Mesenchymal stem cell (in vitro differentiated cells and primary cell): ENCODE results near the gene FBXL7.
A peak's percentile ranks its signal among the peaks of the same experiment; 100 is the strongest.

Source experiments
- DNase-seq: peaks from one replicate; pipeline ENCODE4 v3.0.0-alpha.2; 2013
- H2AFZ ChIP-seq: one replicate; pipeline ENCODE4 v1.6.1; 2013; ENCODE audit warnings: low read depth, mild to moderate bottlenecking, control low read depth, inconsistent platforms, low read length, moderate library complexity
- H2AK5ac ChIP-seq: 2 replicates; pipeline ENCODE4 v1.6.1; 2013; ENCODE audit warnings: low read length, moderate library complexity, mild to moderate bottlenecking, inconsistent platforms; ENCODE audit not compliant: severe bottlenecking
- H2BK120ac ChIP-seq: one replicate; pipeline ENCODE4 v1.6.1; 2013; ENCODE audit warnings: low read depth, mild to moderate bottlenecking, inconsistent platforms, low read length, moderate library complexity
- H2BK12ac ChIP-seq, 2 experiments: one replicate each; pipeline ENCODE4 v1.6.1; 2013; ENCODE audit warnings: inconsistent platforms in 2 of 2, low read length in 2 of 2, mild to moderate bottlenecking in 2 of 2, moderate library complexity in 2 of 2, control low read depth in 1 of 2
- H2BK15ac ChIP-seq: one replicate; pipeline ENCODE4 v1.6.1; 2013; ENCODE audit warnings: mild to moderate bottlenecking, low read depth, inconsistent platforms; ENCODE audit not compliant: poor library complexity, severe bottlenecking
- H2BK5ac ChIP-seq: 2 replicates; pipeline ENCODE4 v1.6.1; 2013; ENCODE audit warnings: low read depth, mild to moderate bottlenecking, low read length, control low read depth, inconsistent platforms; ENCODE audit not compliant: poor library complexity, severe bottlenecking
- H3K14ac ChIP-seq, 2 experiments: one replicate each; pipeline ENCODE4 v1.6.1; 2013; ENCODE audit warnings: inconsistent platforms in 2 of 2, low read length in 2 of 2, control low read depth in 1 of 2, mild to moderate bottlenecking in 1 of 2, moderate library complexity in 1 of 2
- H3K18ac ChIP-seq, 2 experiments: one replicate each; pipeline ENCODE4 v1.6.1; 2013; ENCODE audit warnings: inconsistent platforms in 2 of 2, low read length in 2 of 2, control low read depth in 1 of 2, low read depth in 1 of 2, mild to moderate bottlenecking in 1 of 2
- H3K23ac ChIP-seq, 2 experiments: one replicate each; pipeline ENCODE4 v1.6.1; 2013; ENCODE audit warnings: inconsistent platforms in 2 of 2, low read length in 2 of 2, mild to moderate bottlenecking in 2 of 2, moderate library complexity in 2 of 2, control low read depth in 1 of 2
- H3K27ac ChIP-seq: 2 replicates; pipeline ENCODE4 v1.5.1; 2013; ENCODE audit warnings: mild to moderate bottlenecking, moderate library complexity, low read length, control low read depth, inconsistent platforms; ENCODE audit not compliant: poor library complexity, severe bottlenecking
- H3K27me3 ChIP-seq, 2 experiments: 2 replicates each; pipeline versions ENCODE4 v1.6.1 to v1.7.0; 2013; ENCODE audit warnings: low read length in 2 of 2, mild to moderate bottlenecking in 2 of 2, moderate library complexity in 2 of 2, control low read depth in 1 of 2, inconsistent platforms in 1 of 2; ENCODE audit not compliant: control insufficient read depth in 1 of 2, insufficient read depth in 1 of 2
- H3K36me3 ChIP-seq, 2 experiments: 2 replicates each; pipeline versions ENCODE4 v1.6.1 to v1.7.0; 2013; ENCODE audit warnings: low read length in 2 of 2, control low read depth in 1 of 2, inconsistent platforms in 1 of 2, low read depth in 1 of 2, mild to moderate bottlenecking in 1 of 2; ENCODE audit not compliant: insufficient read depth in 2 of 2, control insufficient read depth in 1 of 2
- H3K4ac ChIP-seq, 2 experiments: one replicate each; pipeline ENCODE4 v1.6.1; 2013; ENCODE audit warnings: inconsistent platforms in 2 of 2, low read length in 2 of 2, mild to moderate bottlenecking in 2 of 2, moderate library complexity in 2 of 2, control low read depth in 1 of 2, low read depth in 1 of 2
- H3K4me1 ChIP-seq: 2 replicates; pipeline ENCODE4 v1.6.1; 2013; ENCODE audit warnings: low read depth, low read length, control low read depth; ENCODE audit not compliant: control insufficient read depth, insufficient read depth
- H3K4me2 ChIP-seq: 2 replicates; pipeline ENCODE4 v1.6.1; 2013; ENCODE audit warnings: low read length, mild to moderate bottlenecking, inconsistent platforms; ENCODE audit not compliant: poor library complexity, severe bottlenecking
- H3K4me3 ChIP-seq, 2 experiments: 2 replicates each; pipeline versions ENCODE4 v1.5.1 to v1.7.0; 2013; ENCODE audit warnings: low read length in 2 of 2, mild to moderate bottlenecking in 2 of 2, control low read depth in 1 of 2, low read depth in 1 of 2; ENCODE audit not compliant: insufficient read depth in 1 of 2
- H3K79me1 ChIP-seq: replicated peaks from 2 replicates; pipeline ENCODE4 v1.6.1; 2013; ENCODE audit warnings: mild to moderate bottlenecking, control low read depth, low read length, inconsistent platforms; ENCODE audit not compliant: poor library complexity, severe bottlenecking
- H3K9ac ChIP-seq: 2 replicates; pipeline ENCODE4 v1.7.0; 2013; ENCODE audit warnings: mild to moderate bottlenecking, low read length, moderate library complexity
- H3K9me3 ChIP-seq: 2 replicates; pipeline ENCODE4 v1.7.0; 2013; ENCODE audit warnings: mild to moderate bottlenecking, low read length; ENCODE audit not compliant: control insufficient read depth
- H4K8ac ChIP-seq: one replicate; pipeline ENCODE4 v1.6.1; 2013; ENCODE audit warnings: inconsistent platforms, mild to moderate bottlenecking, low read length, moderate library complexity
- H4K91ac ChIP-seq: one replicate; pipeline ENCODE4 v1.6.1; 2013; ENCODE audit warnings: mild to moderate bottlenecking, low read length, inconsistent platforms
- WGBS: methylation state at CpG from one replicate; pipeline ENCODE4 v1.1.7; 2013; ENCODE audit warnings: mixed read lengths; 5-methylcytosine and 5-hydroxymethylcytosine counted together

FBXL7 gene

GRCh38 chr5:15550502-15551112, 50.6 kb downstream of the FBXL7 start:
- no peak for DNase-seq
- Histone ChIP-seq H3K4me3 (no peak overlapping the region), H3K9ac (no peak overlapping the region), H3K9me3 (no peaks in the 10 kb centered on the region), H2BK12ac (no peak overlapping the region), H2BK5ac (no peak overlapping the region), H3K23ac (no peak overlapping the region), H3K4me1 (no peaks in the 10 kb centered on the region), H3K4ac (no peak overlapping the region), H3K79me1 (peaks cover 41% of the 10 kb centered on the region), H4K91ac (no peak overlapping the region), H3K14ac (no peak overlapping the region), H2AFZ (no peak overlapping the region), H3K36me3 (peaks cover 0 to 6% of the 10 kb centered on the region in 2 experiments), H3K27ac (no peak overlapping the region), H2BK15ac (no peak overlapping the region), H3K27me3 (no peaks in the 10 kb centered on the region), H3K18ac (no peak overlapping the region), H2AK5ac (no peak overlapping the region), H4K8ac (no peak overlapping the region), H3K4me2 (no peak overlapping the region), H2BK120ac (no peak overlapping the region)
- 86% methylated on average over 4 of the region's 4 CpGs for WGBS

GRCh38 chr5:15551113-15551504, 51.1 kb downstream of the FBXL7 start:
- DNase-seq = no peak
- H3K4me2 ChIP-seq = no peak overlapping the region
- no peak overlapping the region for H3K9ac ChIP-seq
- no peak overlapping the region for H3K27ac ChIP-seq
- H2AK5ac ChIP-seq = no peak overlapping the region
- H3K14ac ChIP-seq = no peak overlapping the region
- no peak overlapping the region for H3K4me3 ChIP-seq
- H2AFZ ChIP-seq = no peak overlapping the region
- no peaks in the 10 kb centered on the region for H3K4me1 ChIP-seq
- no peak overlapping the region for H3K23ac ChIP-seq
- 92% methylated on average over 4 of the region's 4 CpGs for WGBS
- H3K27me3 ChIP-seq = no peaks in the 10 kb centered on the region
- no peak overlapping the region for H2BK5ac ChIP-seq
- H4K8ac ChIP-seq = no peak overlapping the region
- H3K18ac ChIP-seq = no peak overlapping the region
- no peak overlapping the region for H2BK12ac ChIP-seq
- H4K91ac ChIP-seq = no peak overlapping the region
- H3K4ac ChIP-seq = no peak overlapping the region
- no peak overlapping the region for H2BK120ac ChIP-seq
- H3K79me1 ChIP-seq = peaks cover 43% of the 10 kb centered on the region
- no peaks in the 10 kb centered on the region for H3K9me3 ChIP-seq
- H3K36me3 ChIP-seq = peaks cover 0 to 6% of the 10 kb centered on the region in 2 experiments
- H2BK15ac ChIP-seq = no peak overlapping the region

DNA sequence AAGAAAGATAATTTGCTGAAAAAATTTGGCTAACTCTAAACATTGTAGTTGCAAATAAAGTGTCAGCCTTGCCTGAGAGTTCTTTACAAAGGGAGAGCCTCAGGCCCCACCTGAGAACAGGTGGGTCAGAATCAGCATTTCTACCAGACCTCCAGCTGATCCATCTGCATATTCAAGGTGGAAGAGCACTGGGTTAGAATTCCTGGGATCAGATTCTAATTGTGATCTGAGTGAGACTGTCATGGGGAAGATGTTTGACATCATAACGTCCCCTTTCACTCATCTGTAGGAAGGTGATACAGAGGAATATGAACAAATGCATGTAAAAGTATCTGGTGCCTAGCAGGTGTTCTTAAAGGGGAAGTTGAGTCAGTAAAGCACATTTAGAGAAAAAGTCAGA, 54.6 kb downstream of the FBXL7 start:
- WGBS = 89% methylated on average over 1 of the region's 1 CpG

DNA sequence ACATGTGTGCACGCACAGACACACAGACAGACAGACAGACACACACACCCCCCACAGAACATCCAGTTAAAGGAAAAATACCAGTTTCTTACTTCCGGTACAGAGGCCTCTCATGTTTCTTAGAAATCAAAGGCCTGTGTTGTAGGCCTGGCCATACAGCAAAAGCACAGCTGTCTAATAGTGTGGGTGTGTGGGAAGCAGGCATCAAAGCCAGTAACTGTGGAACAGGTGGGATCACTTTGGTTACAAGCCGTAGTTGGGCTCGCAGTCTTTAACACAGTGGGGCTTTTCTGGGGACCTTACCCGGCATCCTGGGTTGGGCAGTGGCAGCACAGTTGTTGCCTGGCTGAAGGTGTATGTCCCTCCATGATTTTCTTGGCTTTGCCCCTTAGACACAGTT, 55.2 kb downstream of the FBXL7 start:
- Histone ChIP-seq H3K4me2 (no peak overlapping the region), H3K79me1 (peaks cover 36% of the 10 kb centered on the region), H2BK5ac (no peak overlapping the region), H2BK120ac (no peak overlapping the region), H3K36me3 (no peaks in the 10 kb centered on the region), H2AK5ac (no peak overlapping the region), H4K8ac (no peak overlapping the region), H3K4me3 (no peak overlapping the region), H3K23ac (no peak overlapping the region), H3K9ac (no peak overlapping the region), H3K18ac (no peak overlapping the region), H3K4ac (no peak overlapping the region), H2BK12ac (peak overlapping the region in 1 of 2 experiments; percentile 87), H2AFZ (no peak overlapping the region), H3K14ac (no peak overlapping the region), H4K91ac (no peak overlapping the region), H2BK15ac (no peak overlapping the region), H3K27ac (no peak overlapping the region), H3K4me1 (no peaks in the 10 kb centered on the region), H3K9me3 (no peaks in the 10 kb centered on the region), H3K27me3 (no peaks in the 10 kb centered on the region)
- WGBS = 96% methylated on average over 5 of the region's 5 CpGs
- DNase-seq = no peak

More for the DNA sequence above, 54.6 kb downstream of the FBXL7 start:
- Histone ChIP-seq H2BK15ac (no peak overlapping the region), H3K36me3 (no peaks in the 10 kb centered on the region), H3K18ac (no peak overlapping the region), H3K9ac (no peak overlapping the region), H3K4ac (no peak overlapping the region), H3K23ac (no peak overlapping the region), H2AK5ac (no peak overlapping the region), H4K91ac (peak overlapping the region; percentile 21), H2AFZ (no peak overlapping the region), H3K27ac (no peak overlapping the region), H3K4me3 (no peak overlapping the region), H3K4me1 (no peaks in the 10 kb centered on the region), H3K14ac (no peak overlapping the region), H4K8ac (no peak overlapping the region), H3K27me3 (no peaks in the 10 kb centered on the region), H2BK120ac (no peak overlapping the region), H3K9me3 (no peaks in the 10 kb centered on the region), H3K4me2 (no peak overlapping the region), H3K79me1 (peaks cover 39% of the 10 kb centered on the region), H2BK5ac (no peak overlapping the region), H2BK12ac (no peak overlapping the region)
- no peak for DNase-seq
